ENCODE data around the gene SGSH.

SGSH gene

DNA sequence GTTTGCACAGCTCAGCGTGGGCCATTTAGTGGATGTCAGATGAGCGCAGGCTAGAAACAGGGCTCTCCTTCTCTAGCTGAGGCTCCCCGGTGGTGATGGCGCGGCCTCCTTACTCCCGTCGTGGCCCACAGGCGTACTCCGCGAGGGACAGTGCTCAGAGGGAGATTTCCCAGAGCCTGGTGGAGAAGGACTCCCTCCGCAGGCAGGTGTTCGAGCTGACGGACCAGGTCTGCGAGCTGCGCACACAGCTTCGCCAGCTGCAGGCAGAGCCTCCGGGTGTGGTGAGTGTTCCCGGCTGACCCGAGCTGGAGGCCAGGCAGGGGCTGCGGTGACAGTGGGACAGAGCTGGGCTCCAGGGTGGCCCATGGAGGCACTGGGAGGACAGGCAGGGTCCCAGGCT is 28.9 kb downstream of the SGSH start:
- H3K4me3 ChIP-seq (ENCODE audit: low read depth, low read length) = no peak overlapping the region
- CTCF ChIA-PET = interaction anchor here (1.3 to 1.6 kb wide), 4 partner anchors 12 to 90 kb away, joined by 3 to 6 read pairs (median 4); partner anchors contain the start of gene GAA
- POLR2A ChIA-PET = no interaction called here
- DNase-seq (ENCODE audit: low read depth, low spot score) = no peak
- TF ChIP-seq, protein P1, sequence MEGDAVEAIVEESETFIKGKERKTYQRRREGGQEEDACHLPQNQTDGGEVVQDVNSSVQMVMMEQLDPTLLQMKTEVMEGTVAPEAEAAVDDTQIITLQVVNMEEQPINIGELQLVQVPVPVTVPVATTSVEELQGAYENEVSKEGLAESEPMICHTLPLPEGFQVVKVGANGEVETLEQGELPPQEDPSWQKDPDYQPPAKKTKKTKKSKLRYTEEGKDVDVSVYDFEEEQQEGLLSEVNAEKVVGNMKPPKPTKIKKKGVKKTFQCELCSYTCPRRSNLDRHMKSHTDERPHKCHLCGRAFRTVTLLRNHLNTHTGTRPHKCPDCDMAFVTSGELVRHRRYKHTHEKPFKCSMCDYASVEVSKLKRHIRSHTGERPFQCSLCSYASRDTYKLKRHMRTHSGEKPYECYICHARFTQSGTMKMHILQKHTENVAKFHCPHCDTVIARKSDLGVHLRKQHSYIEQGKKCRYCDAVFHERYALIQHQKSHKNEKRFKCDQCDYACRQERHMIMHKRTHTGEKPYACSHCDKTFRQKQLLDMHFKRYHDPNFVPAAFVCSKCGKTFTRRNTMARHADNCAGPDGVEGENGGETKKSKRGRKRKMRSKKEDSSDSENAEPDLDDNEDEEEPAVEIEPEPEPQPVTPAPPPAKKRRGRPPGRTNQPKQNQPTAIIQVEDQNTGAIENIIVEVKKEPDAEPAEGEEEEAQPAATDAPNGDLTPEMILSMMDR (IDR thresholded peaks at IDR 0.05; ENCODE audit: insufficient read depth, low read length, missing control alignments) = no peak

- no peak overlapping the region for H3K4me3 ChIP-seq (ENCODE audit: low read depth, low read length)
- POLR2A ChIA-PET = no interaction called here
- TF ChIP-seq, protein P1 (IDR thresholded peaks at IDR 0.05; ENCODE audit: insufficient read depth, low read length, missing control alignments) = no peak
- CTCF ChIA-PET = interaction anchor here (0.6 to 1.6 kb wide), 3 partner anchors 12 to 414 kb away, joined by 3 to 6 read pairs (median 4); no protein-coding TSS in a partner anchor
- no peak for DNase-seq (ENCODE audit: low read depth, low spot score)
Measured at GRCh38 chr17:80190716-80191115, 29.4 kb downstream of the SGSH start.

- no peak overlapping the region for H3K4me3 ChIP-seq (ENCODE audit: low read depth, low read length)
- POLR2A ChIA-PET = no interaction called here
- DNase-seq (ENCODE audit: low read depth, low spot score) = no peak
- TF ChIP-seq, protein P1 (IDR thresholded peaks at IDR 0.05; ENCODE audit: insufficient read depth, low read length, missing control alignments) = no peak
- CTCF ChIA-PET = interaction anchor here (1.5 kb wide), 1 partner anchor 11 kb away, joined by 6 read pairs; no protein-coding TSS in a partner anchor
Measured at GRCh38 chr17:80189611-80190010, 30.5 kb downstream of the SGSH start.

GRCh38 chr17:80187515-80187941 is 32.6 kb downstream of the SGSH start:
- ChIA-PET POLR2A (no interaction called here), CTCF (interaction anchor here (2.4 kb wide), 1 partner anchor 10 kb away, joined by 12 read pairs; no protein-coding TSS in a partner anchor)
- TF ChIP-seq, protein P1 (IDR thresholded peaks at IDR 0.05; ENCODE audit: insufficient read depth, low read length, missing control alignments) = no peak
- no peak for DNase-seq (ENCODE audit: low read depth, low spot score)
- H3K4me3 ChIP-seq (ENCODE audit: low read depth, low read length) = no peak overlapping the region

DNA sequence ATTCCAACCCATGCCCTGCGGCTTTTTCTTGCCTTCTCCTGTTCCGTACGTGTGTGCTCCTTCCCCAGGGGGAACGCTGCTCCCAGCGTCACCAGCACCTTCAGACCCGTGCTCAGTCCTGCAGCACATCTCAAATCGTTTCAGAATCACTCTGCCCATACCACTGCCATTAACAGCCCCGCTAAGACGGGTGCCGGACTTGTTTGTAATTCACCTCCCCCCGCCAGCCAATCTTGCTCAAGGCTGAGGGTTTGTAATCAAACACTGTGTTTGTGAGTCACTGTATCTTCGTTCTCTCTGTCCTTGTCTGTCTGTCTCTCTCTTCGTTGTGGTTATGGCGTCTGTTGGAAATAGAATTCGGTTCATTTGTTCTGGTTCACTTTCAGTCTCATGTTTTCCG is 33.0 kb downstream of the SGSH start:
- ChIA-PET POLR2A (no interaction called here), CTCF (interaction anchor here (2.1 to 2.4 kb wide), 2 partner anchors 8 to 10 kb away, joined by 6 to 12 read pairs; no protein-coding TSS in a partner anchor)
- TF ChIP-seq, protein P1 (IDR thresholded peaks at IDR 0.05; ENCODE audit: insufficient read depth, low read length, missing control alignments) = no peak
- H3K4me3 ChIP-seq (ENCODE audit: low read depth, low read length) = no peak overlapping the region
- DNase-seq (ENCODE audit: low read depth, low spot score) = no peak

- DNase-seq (ENCODE audit: low read depth, low spot score) = no peak
- POLR2A ChIA-PET = no interaction called here
- H3K4me3 ChIP-seq (ENCODE audit: low read depth, low read length) = no peak overlapping the region
- TF ChIP-seq, protein P1 (IDR thresholded peaks at IDR 0.05; ENCODE audit: insufficient read depth, low read length, missing control alignments) = no peak
- CTCF ChIA-PET = interaction anchor here (2.1 kb wide), 1 partner anchor 9 kb away, joined by 6 read pairs; no protein-coding TSS in a partner anchor
Measured at GRCh38 chr17:80185968-80186367, 34.2 kb downstream of the SGSH start.

Data from AG04449 (cell line).